ENCODE results near the gene SDR42E2.

DNA sequence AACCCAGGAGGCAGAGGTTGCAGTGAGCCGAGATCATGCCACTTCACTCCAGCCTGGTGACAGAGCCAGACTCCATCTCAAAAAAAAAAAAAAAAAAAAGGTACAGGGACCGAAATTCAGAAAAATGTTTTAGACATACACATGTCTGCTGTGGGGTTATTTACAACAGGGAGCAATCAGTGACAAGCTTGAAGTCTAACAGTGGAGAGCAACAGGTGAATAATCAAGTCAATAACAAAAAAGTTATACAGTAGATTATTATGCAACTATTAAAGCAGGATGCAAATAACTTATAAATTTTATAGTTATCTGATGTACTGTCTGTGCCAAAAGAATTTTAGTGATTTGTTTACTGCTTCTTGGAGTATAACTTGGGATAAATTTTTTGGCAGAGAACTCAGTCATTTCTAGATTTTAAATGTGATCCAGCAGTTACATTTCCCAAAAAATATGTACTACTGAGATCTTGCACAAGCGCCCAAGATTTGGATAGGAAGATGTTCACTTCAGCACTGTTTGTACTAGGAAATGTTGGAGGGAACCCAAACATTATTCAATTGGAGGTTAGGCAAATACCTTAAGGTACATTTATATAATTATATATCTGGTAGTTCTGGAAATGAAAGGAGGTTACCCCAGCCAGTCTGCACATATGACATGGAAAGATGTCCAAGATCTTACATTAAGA, 77.9 kb downstream of the SDR42E2 start:
- TF ChIP-seq, protein P1, sequence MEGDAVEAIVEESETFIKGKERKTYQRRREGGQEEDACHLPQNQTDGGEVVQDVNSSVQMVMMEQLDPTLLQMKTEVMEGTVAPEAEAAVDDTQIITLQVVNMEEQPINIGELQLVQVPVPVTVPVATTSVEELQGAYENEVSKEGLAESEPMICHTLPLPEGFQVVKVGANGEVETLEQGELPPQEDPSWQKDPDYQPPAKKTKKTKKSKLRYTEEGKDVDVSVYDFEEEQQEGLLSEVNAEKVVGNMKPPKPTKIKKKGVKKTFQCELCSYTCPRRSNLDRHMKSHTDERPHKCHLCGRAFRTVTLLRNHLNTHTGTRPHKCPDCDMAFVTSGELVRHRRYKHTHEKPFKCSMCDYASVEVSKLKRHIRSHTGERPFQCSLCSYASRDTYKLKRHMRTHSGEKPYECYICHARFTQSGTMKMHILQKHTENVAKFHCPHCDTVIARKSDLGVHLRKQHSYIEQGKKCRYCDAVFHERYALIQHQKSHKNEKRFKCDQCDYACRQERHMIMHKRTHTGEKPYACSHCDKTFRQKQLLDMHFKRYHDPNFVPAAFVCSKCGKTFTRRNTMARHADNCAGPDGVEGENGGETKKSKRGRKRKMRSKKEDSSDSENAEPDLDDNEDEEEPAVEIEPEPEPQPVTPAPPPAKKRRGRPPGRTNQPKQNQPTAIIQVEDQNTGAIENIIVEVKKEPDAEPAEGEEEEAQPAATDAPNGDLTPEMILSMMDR (IDR thresholded peaks at IDR 0.05): no peak
- no peak for TF ChIP-seq EZH2 (IDR thresholded peaks at IDR 0.05; ENCODE audit: borderline replicate concordance, insufficient read depth, low read depth, low read length, poor library complexity, severe bottlenecking)
